ENCODE measurements around the gene LIG3.
A peak's percentile ranks its signal among the peaks of the same experiment; 100 is the strongest.
"Not testable (repeated sequence)": the region's sequence is repeated elsewhere in the genome, so short reads cannot be mapped to it uniquely, and the experiment has no call there.

Gene LIG3

DNA sequence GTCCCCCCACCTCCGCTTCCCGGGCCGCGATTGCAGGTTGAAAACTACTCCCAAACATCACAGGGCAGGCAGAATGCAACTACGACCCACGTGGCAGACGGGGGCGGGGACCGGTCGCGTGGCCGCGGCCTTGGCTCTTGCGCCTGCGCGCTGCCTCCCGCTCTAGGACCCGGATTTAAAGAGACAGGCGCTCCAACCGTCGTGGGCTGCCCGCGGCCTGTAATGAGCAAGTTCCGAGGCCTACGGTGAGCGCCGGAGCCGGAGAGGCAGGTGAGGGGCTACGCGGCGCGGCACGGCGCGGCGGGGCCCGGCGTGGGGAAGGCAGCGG is at the start of gene LIG3:
Gene LIG3 (plus strand): TSS at position 160 of the 328 bp plus-strand sequence. CDS start 2,494 bp downstream, outside the sequence.
- DNase-seq: peak; percentile 89

- not testable (repeated sequence) for DNase-seq
Observed at GRCh38 chr17:34950780-34951179, 29.5 kb upstream of the LIG3 start.

DNA sequence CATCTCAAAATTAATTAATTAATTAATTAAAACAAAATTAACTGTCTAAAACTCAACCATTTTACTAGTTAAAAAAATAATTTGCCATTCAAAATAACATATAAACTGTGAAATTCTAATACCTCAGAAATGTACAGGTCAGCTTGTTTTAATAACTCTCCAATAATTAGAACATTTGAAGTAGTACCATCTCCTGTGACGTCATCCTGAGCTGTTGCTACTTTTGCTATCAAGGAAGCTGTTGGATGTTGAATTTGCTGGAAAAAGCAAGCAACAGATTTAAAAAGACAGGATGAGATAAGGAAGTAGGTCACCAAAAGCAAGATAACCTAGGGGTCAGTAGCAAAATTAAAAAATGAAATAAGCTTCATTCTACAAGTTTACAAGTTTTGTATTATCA is 21.9 kb upstream of the LIG3 start:
- no peak for DNase-seq

DNA sequence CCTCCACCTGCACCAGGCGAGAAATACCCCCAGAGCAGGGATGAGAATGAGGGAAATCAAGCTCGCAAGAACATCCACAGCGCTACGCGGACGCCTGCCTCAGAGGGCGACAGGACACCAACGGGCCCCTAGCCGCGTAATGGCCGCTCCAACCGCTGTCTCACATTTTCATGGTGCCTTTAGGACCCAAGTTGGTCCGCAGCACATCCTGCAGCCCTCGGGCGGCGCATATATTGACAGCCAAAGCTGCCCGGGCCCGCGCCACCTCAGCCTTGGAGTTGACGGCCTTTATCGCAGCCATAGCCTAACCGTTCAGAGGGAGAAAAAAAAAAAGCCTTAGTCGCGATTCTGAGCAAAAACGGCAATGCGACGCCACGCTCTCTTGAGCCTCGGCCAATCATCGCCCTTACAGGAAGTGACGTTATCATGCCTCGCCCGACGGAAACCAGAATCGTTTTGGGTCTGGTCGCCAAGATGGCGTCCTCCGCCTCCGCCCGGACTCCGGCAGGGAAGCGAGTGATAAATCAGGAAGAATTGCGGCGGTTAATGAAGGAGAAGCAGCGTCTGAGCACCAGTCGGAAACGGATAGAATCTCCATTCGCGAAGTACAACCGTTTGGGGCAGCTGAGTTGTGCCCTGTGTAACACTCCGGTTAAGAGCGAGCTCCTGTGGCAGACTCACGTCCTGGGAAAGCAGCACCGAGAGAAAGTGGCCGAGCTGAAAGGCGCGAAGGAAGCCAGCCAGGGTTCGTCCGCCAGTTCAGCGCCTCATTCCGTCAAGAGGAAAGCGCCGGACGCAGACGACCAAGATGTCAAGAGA is 19.0 kb upstream of the LIG3 start, which contains the start of the genes CCT6B and ZNF830:
Gene CCT6B (minus strand): TSS at position 368 of the 819 bp plus-strand sequence. CDS start 67 bp downstream, at position 301.
Gene ZNF830 (plus strand): TSS at position 448 of the 819 bp plus-strand sequence. CDS start 27 bp downstream, at position 475.
- peak; percentile 88 for DNase-seq

DNA sequence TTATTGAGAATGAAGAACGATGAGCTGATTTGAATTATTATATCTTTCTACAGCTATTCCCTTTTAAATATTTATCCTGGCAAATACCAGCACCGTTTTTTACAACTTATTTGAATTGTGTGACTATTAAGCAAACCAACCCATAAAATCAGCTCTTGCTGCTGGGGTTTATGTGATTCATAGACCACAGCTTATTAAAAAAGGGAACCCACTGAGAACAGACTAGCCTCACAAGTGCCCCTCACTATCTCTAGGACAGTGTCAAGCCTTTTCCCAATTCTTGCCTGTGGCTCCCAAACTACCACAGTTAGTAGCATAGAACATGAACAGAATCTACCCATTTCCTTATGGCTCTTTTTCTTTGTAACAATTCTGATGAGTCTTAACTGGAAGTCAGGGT is 6.1 kb upstream of the LIG3 start:
- DNase-seq: no peak

- DNase-seq: no peak
Observed at GRCh38 chr17:34974794-34975785, 5.2 kb upstream of the LIG3 start.

DNA sequence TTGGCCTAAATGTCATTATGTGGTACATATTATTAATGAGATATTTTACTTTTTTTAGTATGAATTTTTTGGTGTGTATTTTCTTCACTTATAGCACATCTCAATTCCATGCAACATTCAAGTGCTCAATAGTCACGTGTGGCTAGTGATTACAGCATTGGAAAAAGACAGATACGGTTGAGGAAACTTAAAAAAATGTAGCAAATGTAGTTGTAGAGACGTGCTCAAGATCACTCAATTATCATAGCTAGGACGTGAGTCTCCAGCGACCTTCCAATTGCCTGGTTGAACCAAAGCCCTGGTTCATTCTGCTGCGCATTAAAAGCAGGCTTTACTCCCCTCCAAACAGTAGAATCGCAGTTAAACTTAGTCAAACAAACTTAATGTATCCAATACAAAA is 1.2 kb upstream of the LIG3 start:
- DNase-seq: no peak

DNA sequence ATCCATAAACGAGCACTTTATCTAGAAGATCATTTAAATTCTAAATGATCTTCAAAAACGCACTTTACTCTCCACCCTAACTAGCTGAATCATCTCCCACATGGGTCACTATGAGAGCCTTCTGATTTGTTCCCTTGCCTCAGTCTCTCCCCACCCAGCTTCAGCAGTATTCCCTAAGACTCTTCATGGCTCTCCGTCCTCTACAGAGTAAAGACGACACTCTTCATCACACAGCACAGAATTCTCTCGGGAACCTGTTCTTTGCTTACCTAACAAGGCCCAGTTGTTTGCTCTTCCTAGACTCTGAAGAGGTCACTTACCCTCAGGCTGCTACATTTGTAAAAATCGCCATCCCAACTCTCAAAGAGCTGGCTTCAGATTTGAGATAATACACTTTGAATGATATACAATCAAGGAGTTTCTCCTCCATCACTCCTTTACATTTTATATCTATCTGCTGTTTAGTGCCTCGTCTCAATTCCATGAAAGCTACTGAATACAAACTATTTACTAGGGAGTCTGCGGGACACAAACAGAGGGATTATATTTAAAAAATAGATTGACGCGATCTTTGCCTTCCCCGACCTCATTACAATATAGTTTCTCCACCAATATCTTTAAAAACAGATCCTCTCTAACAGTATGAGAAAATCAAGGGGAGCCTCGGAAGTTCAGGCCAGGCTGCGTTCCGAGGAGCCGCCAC is 511 bp upstream of the LIG3 start:
- no peak for DNase-seq

DNA sequence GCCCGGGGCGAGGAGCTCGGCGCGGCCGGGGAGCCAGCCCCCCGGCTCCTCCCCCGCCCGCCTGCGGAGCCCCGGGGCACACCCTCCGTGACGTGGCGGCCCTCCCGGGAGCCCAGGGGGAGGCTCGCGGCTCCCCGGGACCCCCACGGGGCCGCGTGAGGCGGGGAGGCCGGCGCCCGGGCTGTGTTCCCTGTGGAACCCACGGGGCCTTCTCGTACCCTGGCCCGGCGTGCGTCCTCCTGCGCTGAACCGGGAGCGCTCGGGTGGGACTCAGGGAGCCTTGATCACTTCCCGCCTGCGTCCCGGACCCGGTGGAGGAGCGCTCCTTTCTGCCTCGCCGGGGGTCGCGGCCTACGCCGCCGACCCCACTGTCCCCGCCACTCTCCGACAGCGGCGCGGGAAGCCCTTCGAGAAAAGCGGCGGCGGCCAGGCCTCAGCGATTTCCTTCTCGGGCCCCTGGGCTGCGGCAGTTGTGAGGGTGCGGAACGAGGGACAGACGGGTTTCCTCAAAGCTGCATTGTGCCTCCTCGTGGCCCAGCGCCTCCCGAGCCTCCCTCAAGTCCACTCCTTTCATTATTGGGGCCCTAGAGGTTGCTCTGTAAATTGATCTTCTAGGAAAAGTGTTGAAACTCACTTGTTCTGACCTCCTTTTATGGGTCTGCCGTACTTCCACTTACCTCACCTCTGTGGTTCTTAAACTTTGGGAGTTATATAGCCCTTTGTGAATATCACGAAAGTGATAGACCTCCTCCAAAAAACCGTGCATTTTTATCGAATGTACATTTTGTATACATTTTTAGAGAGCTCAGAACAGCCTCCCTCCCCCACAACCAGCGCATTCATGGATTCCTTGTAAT is 597 bp downstream of the LIG3 start:
- DNase-seq: peak; percentile 12

DNA sequence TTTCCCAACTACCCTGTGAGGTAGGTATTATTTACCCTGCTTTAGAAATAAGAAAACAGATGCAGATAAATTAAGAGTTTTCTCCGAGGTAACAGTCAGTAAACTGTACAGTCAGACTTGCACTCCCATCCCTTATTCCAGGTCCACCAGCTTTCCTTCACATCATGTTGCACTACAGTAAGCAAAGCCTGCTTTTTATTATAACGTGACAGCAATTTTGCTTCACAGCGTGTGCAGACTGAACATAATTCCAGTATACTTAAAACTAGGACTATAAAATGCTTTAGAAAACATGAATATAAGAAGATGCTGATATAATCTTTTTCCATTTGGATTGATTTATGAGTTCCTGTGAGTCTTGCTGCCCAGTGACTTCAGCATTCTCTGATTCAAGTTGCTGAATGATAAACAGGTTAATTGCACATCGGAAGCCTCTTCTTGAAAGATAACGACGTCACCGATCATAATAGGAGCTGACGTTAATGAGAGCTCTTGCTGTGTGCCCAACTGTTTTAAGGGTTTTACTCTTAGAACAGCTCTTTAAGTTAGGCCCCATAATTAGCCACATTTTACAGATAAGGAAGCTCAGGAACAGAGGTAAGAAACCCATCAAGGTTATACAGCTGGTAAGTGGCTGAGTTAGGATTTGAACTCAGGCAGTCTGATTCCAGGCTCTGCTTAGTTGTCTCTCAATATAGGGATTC is 1.4 kb downstream of the LIG3 start:
- DNase-seq: no peak

DNA sequence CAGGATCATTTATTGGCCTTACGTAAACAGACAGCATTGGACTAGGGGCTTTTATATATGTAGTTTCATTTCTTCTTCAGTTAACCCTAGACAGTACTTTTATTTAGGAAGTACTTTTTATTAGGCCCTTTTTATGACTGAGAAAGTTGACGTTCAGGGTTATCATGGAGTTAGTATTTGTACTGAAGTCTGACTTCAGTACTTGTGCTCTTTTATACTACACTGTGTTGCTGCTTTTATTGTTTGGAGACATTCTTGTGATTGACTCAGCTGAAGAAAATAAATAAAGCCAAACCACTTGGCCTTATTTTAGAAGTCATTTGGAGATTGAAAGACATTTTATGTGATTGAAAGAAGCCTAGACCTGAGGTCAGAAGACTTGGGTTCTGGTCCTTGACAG is 6.9 kb downstream of the LIG3 start:
- no peak for DNase-seq

DNA sequence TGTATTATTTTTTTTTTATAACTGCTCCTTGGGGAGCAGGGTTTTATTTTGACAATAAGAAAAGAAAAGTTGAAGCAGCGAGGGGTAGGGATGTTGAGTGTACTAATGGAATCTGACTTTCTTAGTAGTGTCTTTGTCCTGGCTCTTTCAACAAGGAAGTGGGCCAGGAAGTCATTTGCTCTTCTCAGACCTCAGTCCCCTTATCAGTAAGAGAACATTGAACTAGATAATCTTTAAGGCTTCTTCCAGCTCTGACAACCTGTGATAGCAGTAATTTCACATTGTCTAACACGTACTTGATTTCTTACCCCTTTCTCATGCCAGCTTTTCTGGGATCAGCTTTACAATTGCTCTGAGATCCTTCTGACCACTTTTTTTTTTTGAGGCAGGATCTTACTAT is 8.3 kb downstream of the LIG3 start:
- DNase-seq: no peak

- DNase-seq: no peak
Observed at GRCh38 chr17:34989473-34989872, 9.2 kb downstream of the LIG3 start.

- DNase-seq: no peak
Observed at GRCh38 chr17:34990921-34991365, 10.6 kb downstream of the LIG3 start.

DNA sequence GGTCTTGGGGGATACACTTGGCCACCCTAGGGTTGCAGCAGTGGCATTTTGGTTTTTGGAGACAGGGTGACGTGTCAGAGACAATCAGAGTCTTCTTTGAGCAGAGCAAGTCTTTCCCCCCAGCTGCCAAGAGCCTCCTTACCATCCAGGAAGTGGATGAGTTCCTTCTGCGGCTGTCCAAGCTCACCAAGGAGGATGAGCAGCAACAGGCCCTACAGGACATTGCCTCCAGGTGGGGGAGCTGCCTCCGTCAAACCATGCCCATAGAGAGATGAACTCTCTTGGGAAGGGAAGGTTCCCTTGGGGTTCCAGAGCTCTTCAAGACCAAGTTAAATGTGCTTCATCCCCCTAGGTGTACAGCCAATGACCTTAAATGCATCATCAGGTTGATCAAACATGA is 11.3 kb downstream of the LIG3 start:
- DNase-seq: no peak

DNA sequence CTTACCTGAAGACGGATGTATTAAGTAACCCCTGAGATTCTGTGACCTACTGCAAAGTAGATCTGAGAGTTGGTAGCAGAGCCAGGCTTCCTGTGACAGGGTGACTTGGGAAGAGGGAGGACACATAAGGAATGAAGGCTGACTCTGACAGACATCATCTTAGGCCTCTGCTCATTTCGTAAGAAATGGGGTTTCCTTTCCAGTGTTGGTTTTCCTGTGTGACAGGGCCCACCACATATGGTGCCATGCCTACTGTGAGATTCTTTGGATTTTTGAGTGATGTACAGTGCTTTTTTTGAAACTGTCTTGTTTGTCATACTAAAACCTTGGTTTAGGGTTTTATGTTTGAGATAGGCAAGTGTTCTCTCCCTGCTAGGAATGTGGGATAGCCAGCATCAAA is 12.7 kb downstream of the LIG3 start:
- no peak for DNase-seq

DNA sequence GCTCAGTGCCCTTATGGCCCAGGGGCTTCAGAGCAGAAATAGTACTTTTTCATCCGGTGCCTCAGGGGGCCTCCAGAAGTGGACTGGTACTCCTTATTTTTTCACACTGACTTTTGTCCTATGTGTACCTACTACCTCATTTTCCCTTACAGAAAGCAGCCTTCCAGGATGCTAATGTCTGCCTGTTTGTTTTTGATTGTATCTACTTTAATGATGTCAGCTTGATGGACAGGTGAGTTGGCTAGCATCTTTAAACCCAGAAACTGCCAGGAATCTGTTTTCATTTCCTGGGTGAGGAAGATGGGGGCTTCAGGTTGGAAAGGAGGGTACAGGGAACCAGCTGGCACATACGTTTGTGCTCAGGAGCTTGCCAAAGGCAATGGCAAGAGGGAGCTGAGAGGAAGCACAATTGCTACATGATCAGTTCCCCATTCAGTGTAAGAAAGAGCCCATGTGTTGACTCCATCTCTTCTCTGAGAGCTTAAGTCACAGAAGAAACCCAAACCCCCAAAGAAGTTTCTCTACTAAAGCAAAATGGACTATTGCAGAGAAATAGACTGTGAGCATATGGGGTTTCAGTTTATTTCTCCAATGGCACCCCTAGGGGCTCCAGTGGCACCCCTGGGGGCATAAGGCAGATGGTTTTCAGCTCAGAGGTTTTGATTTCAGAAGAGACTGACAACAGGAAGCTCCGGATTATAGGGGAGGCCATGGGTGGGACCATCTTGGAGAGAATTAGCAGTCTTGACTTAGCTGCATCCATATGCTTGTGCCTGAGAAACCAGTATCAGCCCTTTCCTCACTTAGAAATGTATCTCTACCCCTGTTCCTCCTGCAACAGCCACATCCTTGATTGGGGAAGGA is 16.3 kb downstream of the LIG3 start:
- DNase-seq: no peak

DNA sequence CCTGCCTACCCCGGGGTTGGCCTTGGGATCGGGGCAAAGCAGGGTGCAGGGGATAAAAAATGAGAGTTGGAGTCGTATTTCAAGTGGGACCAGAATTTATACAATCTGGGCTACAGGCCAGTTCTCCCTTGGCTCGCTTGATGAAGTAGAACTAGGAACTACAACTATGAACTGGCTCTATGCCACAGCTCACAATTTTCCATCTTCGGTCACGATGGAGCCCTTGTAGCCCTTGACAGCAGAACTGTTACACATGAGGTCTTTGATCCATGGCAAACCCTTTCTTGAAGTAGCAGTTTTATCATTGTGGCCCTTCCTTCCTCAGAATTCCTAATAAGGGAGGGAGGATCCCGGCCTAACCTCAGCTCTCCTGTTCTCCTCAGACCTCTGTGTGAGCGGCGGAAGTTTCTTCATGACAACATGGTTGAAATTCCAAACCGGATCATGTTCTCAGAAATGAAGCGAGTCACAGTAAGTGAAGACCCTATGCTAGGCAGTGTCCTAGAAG is 17.1 kb downstream of the LIG3 start:
- DNase-seq: no peak

- no peak for DNase-seq
Observed at GRCh38 chr17:34998205-34998604, 17.9 kb downstream of the LIG3 start.

- no peak for DNase-seq
Observed at GRCh38 chr17:34999456-34999855, 19.1 kb downstream of the LIG3 start.
